Stimulated activated memory B cell treated with anti-CD40 and anti-IgM and Interleukin-4, amounts not matched to agents 10 μg/mL and 1 μg/mL and 100 μg/mL, for 72 hours (primary cell): ENCODE data around the gene ATP2C2.
"Not testable (repeated sequence)": the region's sequence is repeated elsewhere in the genome, so short reads cannot be mapped to it uniquely, and the experiment has no call there.

Experiments
- ATAC-seq: fragments of 150-1000 bp; cut with Tn5 transposase; 2 replicates; pipeline ENCODE4 v1.10.0; 2021
- H3K27ac Mint-ChIP-seq: one replicate; pipeline ENCODE4 v1.8.0; 2022; ENCODE audit warnings: mild to moderate bottlenecking, mixed read lengths
- H3K27me3 Mint-ChIP-seq: one replicate; pipeline ENCODE4 v1.8.0; 2022; ENCODE audit warnings: mixed read lengths
- H3K36me3 Mint-ChIP-seq: one replicate; pipeline ENCODE4 v1.8.0; 2022; ENCODE audit warnings: mixed read lengths
- H3K4me1 Mint-ChIP-seq: one replicate; pipeline ENCODE4 v1.8.0; 2022; ENCODE audit warnings: mixed read lengths
- H3K4me3 Mint-ChIP-seq: one replicate; pipeline ENCODE4 v1.8.0; 2022; ENCODE audit warnings: mild to moderate bottlenecking, moderate library complexity, mixed read lengths
- H3K9me3 Mint-ChIP-seq: one replicate; pipeline ENCODE4 v1.8.0; 2022; ENCODE audit warnings: mixed read lengths

Gene ATP2C2

GRCh38 chr16:84451010-84451676, 82.8 kb downstream of the ATP2C2 start:
- H3K4me1 Mint-ChIP-seq, H3K36me3 Mint-ChIP-seq, ATAC-seq, H3K9me3 Mint-ChIP-seq, H3K27ac Mint-ChIP-seq, H3K4me3 Mint-ChIP-seq: not testable (repeated sequence)
- H3K27me3 Mint-ChIP-seq: peaks cover 27% of the 10 kb centered on the region

DNA sequence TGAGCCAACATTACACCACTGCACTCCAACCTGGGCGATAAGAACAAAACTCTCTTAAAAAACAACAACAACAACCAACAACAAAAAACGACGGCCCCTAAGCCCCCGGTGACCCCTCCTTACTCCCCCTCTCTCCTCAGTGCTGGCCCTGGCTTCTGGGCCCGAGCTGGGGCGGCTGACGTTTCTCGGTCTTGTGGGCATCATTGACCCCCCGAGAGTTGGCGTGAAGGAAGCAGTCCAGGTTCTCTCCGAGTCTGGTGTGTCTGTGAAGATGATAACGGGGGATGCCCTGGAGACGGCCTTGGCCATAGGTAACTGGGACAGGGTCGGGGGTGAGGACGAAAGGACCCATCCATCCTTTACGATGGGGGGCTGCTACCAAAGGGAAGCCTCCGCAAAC, 83.4 kb downstream of the ATP2C2 start:
- peaks cover 27% of the 10 kb centered on the region for H3K27me3 Mint-ChIP-seq
- no peak overlapping the region for H3K4me3 Mint-ChIP-seq
- H3K9me3 Mint-ChIP-seq: peaks cover 10% of the 10 kb centered on the region
- H3K4me1 Mint-ChIP-seq: no peaks in the 10 kb centered on the region
- H3K36me3 Mint-ChIP-seq: peaks cover 8% of the 10 kb centered on the region
- no peak overlapping the region for H3K27ac Mint-ChIP-seq
- no peak for ATAC-seq

DNA sequence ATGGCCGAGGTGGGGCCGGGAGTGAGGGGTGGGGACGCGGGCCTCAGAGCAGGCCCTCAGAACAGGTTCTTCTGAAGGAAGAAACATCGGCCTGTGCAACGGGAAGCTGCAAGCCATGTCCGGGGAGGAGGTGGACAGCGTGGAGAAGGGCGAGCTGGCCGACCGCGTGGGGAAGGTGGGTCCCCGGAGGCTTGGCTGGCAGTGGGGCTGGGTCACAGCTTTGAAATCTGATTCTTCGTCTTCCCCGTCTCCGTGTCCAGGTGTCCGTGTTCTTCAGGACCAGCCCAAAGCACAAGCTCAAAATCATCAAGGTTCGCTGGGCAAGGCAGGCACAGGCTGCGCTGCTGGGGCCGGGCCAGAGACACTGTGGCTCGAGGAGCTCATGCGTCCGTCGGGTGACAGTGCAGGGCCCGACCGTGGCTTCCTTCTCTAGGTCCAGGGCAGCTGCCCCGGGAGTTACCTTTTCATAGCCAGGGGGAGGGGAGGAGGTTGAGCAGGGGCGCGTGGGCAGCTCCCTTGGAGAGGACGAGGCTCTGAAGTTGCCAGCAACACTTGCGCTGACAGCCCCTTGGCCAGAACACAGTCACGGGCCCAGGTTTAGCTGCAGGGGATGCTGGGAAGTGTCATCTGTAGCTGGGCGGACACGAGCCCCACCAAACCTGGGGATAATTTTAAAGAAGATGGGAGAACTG, 84.9 kb downstream of the ATP2C2 start:
- Mint-ChIP-seq H3K27ac (no peak overlapping the region), H3K27me3 (peaks cover 24% of the 10 kb centered on the region), H3K9me3 (peaks cover 10% of the 10 kb centered on the region), H3K36me3 (peaks cover 8% of the 10 kb centered on the region), H3K4me3 (no peak overlapping the region), H3K4me1 (no peaks in the 10 kb centered on the region)
- ATAC-seq: no peak

- Mint-ChIP-seq H3K36me3 (peaks cover 9% of the 10 kb centered on the region), H3K9me3 (peaks cover 10% of the 10 kb centered on the region), H3K27ac (no peak overlapping the region), H3K4me1 (no peaks in the 10 kb centered on the region), H3K4me3 (no peak overlapping the region), H3K27me3 (peaks cover 10% of the 10 kb centered on the region)
- ATAC-seq: no peak
Observed at GRCh38 chr16:84454611-84455010, 86.3 kb downstream of the ATP2C2 start.

DNA sequence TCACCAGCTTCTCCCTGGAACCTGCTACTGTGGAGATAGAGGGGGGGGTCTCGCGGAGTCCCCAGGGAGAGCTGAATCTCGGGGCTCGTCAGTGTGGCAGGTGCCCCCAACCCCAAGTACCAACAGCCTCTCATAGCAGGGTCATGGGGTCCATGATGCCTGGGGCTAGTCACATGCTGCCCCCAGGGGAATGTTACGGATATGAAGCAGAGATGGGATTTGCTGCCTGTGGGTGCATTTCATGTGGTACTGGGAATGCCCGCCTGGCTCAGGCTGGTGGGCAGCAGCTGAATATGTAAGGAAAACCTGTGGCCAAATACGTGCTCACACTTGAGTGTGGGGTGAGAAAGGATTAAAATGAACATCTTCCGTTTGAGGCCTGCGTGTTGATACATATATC, 86.7 kb downstream of the ATP2C2 start:
- H3K27me3 Mint-ChIP-seq: peaks cover 6% of the 10 kb centered on the region
- peaks cover 10% of the 10 kb centered on the region for H3K9me3 Mint-ChIP-seq
- H3K4me3 Mint-ChIP-seq: no peak overlapping the region
- H3K36me3 Mint-ChIP-seq: peaks cover 10% of the 10 kb centered on the region
- H3K4me1 Mint-ChIP-seq: no peaks in the 10 kb centered on the region
- H3K27ac Mint-ChIP-seq: no peak overlapping the region
- ATAC-seq: no peak

GRCh38 chr16:84458606-84459532, 90.5 kb downstream of the ATP2C2 start:
- Mint-ChIP-seq H3K36me3 (peaks cover 35% of the 10 kb centered on the region), H3K27me3 (no peaks in the 10 kb centered on the region), H3K27ac (no peak overlapping the region), H3K4me3 (no peak overlapping the region), H3K9me3 (no peaks in the 10 kb centered on the region), H3K4me1 (no peaks in the 10 kb centered on the region)
- ATAC-seq: no peak

- no peaks in the 10 kb centered on the region for H3K9me3 Mint-ChIP-seq
- ATAC-seq: no peak
- H3K27me3 Mint-ChIP-seq: no peaks in the 10 kb centered on the region
- peaks cover 37% of the 10 kb centered on the region for H3K36me3 Mint-ChIP-seq
- no peaks in the 10 kb centered on the region for H3K4me1 Mint-ChIP-seq
- H3K4me3 Mint-ChIP-seq: no peak overlapping the region
- H3K27ac Mint-ChIP-seq: no peak overlapping the region
Observed at GRCh38 chr16:84459533-84459894, 91.2 kb downstream of the ATP2C2 start.

DNA sequence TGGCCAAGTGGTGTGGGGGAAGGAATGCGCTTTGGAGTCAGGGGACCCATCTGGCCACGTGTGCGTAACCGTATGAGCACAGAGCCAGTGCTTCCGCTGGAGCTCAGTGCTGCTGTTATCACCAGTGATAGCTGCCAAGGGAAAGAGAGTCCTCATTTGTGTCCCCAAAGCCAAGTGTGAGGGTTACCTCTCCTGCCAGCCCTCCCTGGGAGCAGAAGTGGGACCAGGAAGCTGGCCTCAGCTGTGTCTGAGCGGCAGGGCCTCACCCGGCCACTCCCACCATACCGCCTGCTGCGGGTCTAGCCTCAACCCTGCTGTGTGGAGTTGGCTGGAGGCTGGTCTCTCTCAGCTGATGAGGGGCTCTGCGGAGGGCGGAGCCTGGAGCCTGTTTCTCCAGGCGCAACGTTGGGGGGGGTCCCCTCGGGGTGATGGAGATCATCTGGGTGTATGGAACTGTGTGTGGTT, 91.6 kb downstream of the ATP2C2 start:
- H3K27ac Mint-ChIP-seq: no peak overlapping the region
- no peaks in the 10 kb centered on the region for H3K9me3 Mint-ChIP-seq
- H3K4me3 Mint-ChIP-seq: no peak overlapping the region
- no peak for ATAC-seq
- H3K36me3 Mint-ChIP-seq: peaks cover 42% of the 10 kb centered on the region
- H3K4me1 Mint-ChIP-seq: no peaks in the 10 kb centered on the region
- no peaks in the 10 kb centered on the region for H3K27me3 Mint-ChIP-seq

- ATAC-seq: no peak
- Mint-ChIP-seq H3K27ac (no peak overlapping the region), H3K9me3 (no peaks in the 10 kb centered on the region), H3K4me1 (no peaks in the 10 kb centered on the region), H3K4me3 (no peak overlapping the region), H3K27me3 (no peaks in the 10 kb centered on the region), H3K36me3 (peaks cover 46% of the 10 kb centered on the region)
Observed at GRCh38 chr16:84460406-84461028, 92.2 kb downstream of the ATP2C2 start.

DNA sequence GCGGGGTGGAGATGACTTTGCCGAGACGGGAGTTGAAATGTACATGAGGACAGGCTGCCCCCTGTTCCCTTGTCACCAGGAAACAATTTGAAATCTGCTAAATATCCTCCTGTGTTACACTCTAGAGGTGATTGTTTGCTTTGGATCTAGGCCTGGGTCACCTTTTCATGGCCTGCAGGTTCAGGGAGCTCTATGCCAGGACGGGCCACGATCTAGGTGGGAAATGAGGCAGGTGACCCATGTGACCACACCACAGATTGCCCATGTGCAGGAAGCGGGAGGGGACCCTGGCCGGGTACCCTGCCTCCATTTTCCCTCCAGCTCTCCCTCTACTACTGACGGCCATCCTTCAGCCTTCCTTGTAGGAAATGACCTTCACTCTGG, 92.7 kb downstream of the ATP2C2 start:
- no peaks in the 10 kb centered on the region for H3K4me1 Mint-ChIP-seq
- H3K27ac Mint-ChIP-seq: no peak overlapping the region
- H3K27me3 Mint-ChIP-seq: no peaks in the 10 kb centered on the region
- H3K36me3 Mint-ChIP-seq: peaks cover 51% of the 10 kb centered on the region
- ATAC-seq: no peak
- H3K4me3 Mint-ChIP-seq: no peak overlapping the region
- H3K9me3 Mint-ChIP-seq: no peaks in the 10 kb centered on the region

DNA sequence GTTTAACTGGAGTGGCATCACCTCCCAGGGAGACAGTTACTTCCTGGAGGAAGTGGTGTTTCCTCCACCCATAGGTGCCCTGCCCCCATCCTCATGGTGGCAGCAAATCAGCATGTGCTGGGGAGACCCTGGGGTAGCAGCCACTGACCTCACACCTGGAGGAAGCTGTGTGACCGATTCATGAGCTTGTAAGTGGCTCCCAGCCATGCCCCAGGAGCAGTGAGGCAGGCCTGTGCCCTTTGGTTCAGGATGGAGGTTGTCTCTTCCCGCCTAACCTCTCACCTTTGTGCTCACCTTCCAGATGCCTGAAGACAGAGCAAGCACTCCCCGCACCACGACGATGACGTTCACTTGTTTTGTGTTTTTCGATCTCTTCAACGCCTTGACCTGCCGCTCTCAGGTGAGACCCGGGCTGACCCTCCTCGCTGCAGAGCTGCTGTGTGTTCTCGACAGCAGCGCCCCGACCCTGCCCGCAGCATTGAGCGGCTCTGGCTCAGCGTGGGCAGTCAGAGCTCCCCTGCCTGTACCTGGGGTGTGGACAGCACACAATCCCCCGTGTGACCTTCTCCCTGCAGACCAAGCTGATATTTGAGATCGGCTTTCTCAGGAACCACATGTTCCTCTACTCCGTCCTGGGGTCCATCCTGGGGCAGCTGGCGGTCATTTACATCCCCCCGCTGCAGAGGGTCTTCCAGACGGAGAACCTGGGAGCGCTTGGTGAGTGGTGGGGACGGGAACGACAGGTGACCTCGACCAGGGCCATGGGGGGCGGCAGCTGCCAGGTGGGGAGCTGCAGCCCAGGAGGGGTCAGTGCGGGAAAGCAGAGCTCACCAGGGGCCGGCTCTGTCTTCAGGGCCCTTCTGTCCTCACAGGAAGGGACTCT, 93.3 kb downstream of the ATP2C2 start:
- H3K36me3 Mint-ChIP-seq: peaks cover 57% of the 10 kb centered on the region
- no peak overlapping the region for H3K27ac Mint-ChIP-seq
- no peak overlapping the region for H3K4me3 Mint-ChIP-seq
- no peak for ATAC-seq
- no peaks in the 10 kb centered on the region for H3K9me3 Mint-ChIP-seq
- H3K4me1 Mint-ChIP-seq: no peaks in the 10 kb centered on the region
- H3K27me3 Mint-ChIP-seq: no peaks in the 10 kb centered on the region

GRCh38 chr16:84462296-84463210, 94.2 kb downstream of the ATP2C2 start:
- no peak for ATAC-seq
- Mint-ChIP-seq H3K4me1 (no peaks in the 10 kb centered on the region), H3K27me3 (no peaks in the 10 kb centered on the region), H3K4me3 (no peak overlapping the region), H3K36me3 (peaks cover 66% of the 10 kb centered on the region), H3K9me3 (peaks cover 4% of the 10 kb centered on the region), H3K27ac (no peak overlapping the region)

DNA sequence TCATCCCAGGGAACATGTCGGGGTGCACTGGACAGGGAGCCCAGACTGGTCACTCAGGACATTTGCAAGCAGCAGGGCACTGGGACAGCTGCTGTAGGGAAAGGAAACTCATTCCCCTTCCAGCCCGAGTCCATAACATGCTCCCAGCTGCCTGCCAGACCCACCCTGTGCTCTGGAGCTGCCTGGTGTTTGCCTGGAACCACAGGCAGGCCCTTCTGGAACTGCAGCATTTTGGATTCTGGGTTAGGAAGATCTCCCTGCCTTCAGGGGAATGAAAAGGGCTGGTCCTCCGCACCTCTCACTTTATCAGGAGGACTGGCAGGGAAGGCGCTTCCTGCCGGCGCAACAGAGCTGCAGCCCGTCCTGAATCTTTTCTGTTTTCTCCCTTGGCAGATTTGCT, 94.9 kb downstream of the ATP2C2 start:
- H3K27me3 Mint-ChIP-seq: no peaks in the 10 kb centered on the region
- H3K4me1 Mint-ChIP-seq: no peaks in the 10 kb centered on the region
- H3K9me3 Mint-ChIP-seq: peaks cover 9% of the 10 kb centered on the region
- no peak for ATAC-seq
- H3K4me3 Mint-ChIP-seq: no peak overlapping the region
- no peak overlapping the region for H3K27ac Mint-ChIP-seq
- H3K36me3 Mint-ChIP-seq: peaks cover 73% of the 10 kb centered on the region

- Mint-ChIP-seq H3K36me3 (peaks cover 81% of the 10 kb centered on the region), H3K27ac (no peak overlapping the region), H3K9me3 (peaks cover 9% of the 10 kb centered on the region), H3K4me3 (no peak overlapping the region), H3K27me3 (no peaks in the 10 kb centered on the region), H3K4me1 (no peaks in the 10 kb centered on the region)
- ATAC-seq: no peak
Observed at GRCh38 chr16:84464116-84464515, 95.8 kb downstream of the ATP2C2 start.
